HG02610 (cell line): ENCODE measurements around the gene CA6.
"Not testable (repeated sequence)": the region's sequence is repeated elsewhere in the genome, so short reads cannot be mapped to it uniquely, and the experiment has no call there.

Experiments used
- ATAC-seq: cut with Tn5 transposase; IDR thresholded peaks from one replicate; pipeline ENCODE4 v1.9.1; 2021; ENCODE audit warnings: mild to moderate bottlenecking, moderate library complexity; ENCODE audit not compliant: unreplicated experiment

The CA6 gene

DNA sequence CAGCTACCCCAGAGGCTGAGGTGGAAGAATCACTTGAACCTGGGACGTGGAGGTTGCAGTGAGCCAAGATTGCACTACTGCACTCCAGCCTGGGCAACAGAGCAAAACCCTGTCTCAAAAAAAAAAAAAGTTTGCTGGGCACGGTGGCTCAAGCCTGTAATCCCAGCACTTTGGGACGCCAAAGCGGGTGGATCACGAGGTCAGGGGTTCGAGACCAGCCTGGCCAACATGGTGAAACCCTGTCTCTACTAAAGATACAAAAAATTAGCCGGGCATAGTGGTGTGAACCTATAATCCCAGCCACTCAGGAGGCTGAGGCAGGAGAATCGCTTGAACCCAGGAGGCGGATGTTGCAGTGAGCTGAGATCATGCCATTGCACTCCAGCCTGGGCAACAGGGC is 23.2 kb downstream of the CA6 start:
- ATAC-seq: not testable (repeated sequence)

DNA sequence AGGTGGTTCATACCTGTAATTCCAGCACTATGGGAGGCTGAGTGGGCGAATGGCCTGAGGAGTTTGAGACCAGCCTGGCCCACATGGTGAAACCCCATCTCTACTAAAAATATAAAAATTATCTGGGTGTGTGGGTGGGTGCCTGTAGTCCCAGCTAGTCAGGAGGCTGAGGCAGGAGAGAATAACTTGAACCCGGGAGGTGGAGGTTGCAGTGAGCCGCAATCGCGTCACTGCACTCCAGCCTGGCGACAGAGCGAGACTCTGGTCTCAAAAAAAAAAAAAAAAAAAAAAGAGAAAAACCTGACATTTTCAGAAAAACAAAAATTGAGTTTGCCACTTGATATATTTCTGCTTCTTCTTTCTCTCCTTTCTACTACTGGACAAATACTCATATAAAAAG is 24.3 kb downstream of the CA6 start:
- ATAC-seq: no peak

DNA sequence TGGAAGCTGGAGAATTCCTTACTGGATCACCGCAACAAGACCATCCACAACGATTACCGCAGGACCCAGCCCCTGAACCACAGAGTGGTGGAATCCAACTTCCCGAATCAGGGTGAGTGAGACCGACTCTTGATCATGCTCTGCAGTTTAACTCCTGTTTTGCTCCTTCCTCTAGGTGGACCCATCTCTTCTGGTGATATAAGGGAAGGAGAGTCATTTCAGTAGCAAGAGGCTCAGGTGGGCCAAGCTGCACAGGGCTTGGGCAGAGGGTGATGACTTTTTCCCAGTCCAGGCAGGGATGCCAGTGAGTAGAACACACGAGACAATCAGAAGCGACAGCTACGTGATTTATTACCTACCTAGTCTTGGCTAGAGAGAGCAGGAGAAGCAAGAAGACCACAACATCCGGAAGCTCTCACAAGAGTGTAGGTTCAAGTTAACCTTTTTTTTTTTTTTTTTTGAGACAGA is 25.2 kb downstream of the CA6 start:
- ATAC-seq: no peak

DNA sequence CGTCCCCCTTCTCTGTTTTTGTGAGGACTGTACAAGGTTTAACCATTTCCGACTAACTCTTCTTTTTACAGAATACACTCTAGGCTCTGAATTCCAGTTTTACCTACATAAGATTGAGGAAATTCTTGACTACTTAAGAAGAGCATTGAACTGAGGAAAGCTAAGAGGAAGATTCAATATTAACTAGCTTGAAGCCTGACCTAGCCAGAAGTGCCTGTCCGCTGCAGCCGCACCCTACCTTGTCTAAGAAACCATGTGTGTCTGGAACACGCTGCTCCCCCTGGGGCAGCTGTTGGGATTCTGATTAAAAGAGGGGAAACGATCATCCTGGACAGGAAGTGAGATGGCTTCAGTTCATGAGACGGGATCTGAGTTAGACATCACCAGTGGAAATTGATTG is 28.9 kb downstream of the CA6 start:
- no peak for ATAC-seq

- ATAC-seq: no peak
Measured at GRCh38 chr1:8976338-8976737, 30.7 kb downstream of the CA6 start.

GRCh38 chr1:8976896-8977450 is 31.3 kb downstream of the CA6 start:
- no peak for ATAC-seq

- no peak for ATAC-seq
Measured at GRCh38 chr1:8980656-8981055, 35.0 kb downstream of the CA6 start.

DNA sequence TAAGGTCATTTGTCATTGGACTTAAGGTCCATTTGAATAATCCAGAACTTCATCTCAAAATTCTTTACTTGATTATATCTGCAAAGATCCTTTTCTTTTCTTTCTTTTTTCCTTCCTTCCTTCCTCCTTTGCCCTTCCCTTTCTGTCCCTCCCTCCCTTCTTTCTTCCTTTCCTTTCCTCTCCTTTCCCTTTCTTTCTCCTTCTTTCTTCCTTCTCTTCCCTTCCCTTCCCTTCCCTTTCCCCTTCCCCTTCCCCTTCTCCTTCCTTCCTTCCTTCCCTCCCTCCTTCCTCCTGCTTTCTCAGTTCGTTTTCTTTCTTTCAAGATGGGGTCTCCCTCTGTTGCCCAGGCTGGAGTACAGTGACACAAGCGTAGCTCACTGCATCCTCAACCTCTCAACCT is 35.5 kb downstream of the CA6 start:
- ATAC-seq: no peak

GRCh38 chr1:8984203-8984602 is 38.5 kb downstream of the CA6 start:
- ATAC-seq: no peak

DNA sequence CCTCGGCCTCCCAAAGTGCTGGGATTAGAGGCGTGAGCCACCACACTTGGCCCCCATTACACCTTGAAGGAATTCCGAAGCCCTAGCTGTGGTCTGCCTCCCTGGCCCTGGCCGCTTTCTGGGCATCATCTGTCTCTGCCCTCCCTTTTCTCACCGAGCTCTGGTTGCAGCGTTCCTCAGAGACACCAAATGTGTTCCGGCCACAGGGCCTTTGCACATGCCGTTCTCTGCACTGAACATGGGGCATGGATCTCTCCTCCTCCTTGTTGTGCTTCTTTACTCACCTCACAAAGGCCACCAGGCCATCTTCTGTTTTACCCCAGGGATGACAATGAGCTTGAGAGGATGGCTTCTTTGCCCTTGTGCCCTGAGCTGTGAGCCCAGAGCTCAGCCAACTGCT is 39.3 kb downstream of the CA6 start:
- no peak for ATAC-seq

DNA sequence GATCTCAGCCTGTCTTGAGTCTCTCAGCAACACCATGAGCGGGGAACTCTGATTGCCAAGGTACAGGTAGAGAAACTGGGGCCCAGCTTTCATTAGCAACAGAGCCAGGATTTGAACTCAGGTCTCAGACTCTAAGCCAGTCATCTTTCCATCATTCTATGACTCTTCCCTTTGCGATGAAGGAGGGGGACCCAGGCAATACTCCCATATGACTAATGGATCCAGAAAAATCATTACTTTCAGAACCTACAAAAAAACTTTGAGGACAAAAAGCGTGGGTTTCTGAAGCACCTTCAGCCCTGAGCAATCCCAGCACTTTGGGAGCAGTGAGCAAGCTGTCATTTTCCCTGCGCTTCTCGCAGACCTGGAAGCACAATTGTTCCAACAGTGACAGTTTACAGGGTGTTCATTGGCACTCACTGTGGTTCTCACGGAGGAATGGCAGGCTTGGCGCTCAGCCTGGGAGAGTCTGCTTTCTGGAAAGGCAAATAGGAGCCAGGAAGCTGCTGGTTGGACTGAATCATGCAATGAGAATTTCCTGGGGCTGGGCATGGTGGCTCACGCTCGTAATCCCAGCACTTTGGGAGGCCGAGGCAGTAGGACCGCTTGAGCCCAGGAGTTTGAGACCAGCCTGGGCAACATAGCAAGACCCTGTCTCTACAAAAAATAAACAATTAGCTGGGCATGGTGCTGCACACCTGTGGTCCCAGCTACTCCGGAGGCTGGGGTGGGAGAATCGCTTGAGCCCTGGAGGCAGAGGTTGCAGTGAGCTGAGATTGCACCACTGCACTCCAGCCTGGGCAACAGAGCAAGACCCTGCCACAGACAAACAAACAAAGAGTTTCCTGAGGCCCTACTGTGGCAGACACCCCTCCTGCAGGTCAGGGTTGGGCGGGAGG is 40.5 kb downstream of the CA6 start:
- no peak for ATAC-seq

- ATAC-seq: no peak
Measured at GRCh38 chr1:8986814-8987190, 41.1 kb downstream of the CA6 start.

GRCh38 chr1:8987881-8988617 is 42.4 kb downstream of the CA6 start:
- peak; percentile 41 for ATAC-seq

DNA sequence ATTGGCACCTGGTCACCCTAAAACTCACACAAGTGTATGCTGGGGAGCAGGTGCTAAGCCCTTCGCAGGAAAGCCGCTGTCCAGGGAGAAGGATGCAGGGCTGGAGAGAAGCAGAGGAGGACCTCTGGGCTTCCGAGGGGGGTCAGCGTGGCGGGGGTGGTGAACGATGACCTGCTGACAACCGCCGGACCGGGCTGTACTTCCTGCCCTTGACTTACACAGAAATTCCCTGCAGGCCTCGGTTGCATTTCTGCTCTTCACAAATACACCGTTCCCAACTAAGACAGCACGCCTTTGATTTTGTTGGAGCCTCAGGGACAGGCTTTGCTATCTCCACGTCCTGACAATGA is 42.9 kb downstream of the CA6 start:
- no peak for ATAC-seq

GRCh38 chr1:8989061-8989460 is 43.4 kb downstream of the CA6 start:
- no peak for ATAC-seq

GRCh38 chr1:8989821-8990220 is 44.2 kb downstream of the CA6 start:
- no peak for ATAC-seq

DNA sequence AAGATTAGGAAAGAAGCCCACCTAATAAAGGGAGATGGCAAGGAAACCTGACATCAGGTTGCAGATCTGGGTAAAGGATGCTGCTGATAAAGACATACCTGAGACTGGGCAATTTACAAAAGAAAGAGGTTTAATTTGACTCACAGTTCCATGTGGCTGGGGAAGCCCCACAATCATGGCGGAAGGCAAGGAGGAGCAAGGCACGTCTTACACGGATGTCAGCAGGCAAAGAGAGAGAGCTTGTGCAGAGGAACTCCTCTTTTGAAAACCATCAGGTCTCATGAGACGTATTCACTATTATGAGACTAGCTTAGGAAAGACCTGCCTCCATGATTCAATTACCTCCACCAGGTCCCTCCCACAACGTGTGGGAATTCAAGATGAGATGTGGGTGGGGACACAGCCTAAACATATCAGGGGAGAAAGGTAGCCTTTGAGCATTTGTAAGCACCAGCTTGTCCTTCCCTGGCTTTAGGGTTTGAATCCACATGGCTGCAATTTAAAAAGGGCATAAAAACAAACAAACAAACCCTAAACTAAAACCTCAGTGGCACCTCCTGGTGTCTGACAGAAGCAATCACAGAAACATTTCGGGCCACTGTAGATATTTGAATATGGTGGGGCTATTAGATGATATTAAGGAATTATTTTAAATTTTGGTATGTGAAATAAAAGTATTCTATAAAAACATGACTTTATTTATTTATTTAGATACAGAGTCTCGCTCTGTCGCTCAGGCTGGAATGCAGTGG is 47.4 kb downstream of the CA6 start:
- no peak for ATAC-seq

GRCh38 chr1:8993962-8994675 is 48.5 kb downstream of the CA6 start:
- not testable (repeated sequence) for ATAC-seq

DNA sequence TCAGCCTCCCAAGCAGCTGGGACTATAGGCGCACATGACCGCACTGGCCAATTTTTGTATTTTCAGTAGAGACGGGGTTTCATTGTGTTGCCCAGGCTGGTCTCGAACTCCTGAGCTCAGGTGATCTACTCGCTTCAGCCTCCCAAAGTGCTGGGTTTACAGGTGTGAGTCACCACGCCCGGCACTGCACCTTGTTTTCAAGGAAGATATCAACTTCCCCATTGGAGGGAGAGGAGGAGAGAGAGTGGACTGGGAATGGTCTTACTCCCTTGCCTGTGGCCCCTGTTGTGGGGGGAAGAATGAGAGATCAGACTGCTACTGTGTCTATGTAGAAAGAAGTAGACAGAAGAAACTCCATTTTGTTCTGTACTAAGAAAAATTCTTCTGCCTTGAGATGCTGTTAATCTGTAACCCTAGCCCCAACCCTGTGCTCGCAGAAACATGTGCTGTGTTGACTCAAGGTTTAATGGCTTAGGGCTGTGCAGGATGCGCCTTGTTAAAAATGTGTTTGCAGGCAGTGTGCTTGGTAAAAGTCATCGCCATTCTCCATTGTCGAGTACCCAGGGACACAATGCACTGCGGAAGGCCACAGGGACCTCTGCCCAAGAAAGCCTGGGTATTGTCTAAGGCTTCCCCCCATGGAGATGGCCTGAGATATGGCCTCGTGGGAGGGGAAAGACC is 56.0 kb downstream of the CA6 start:
- ATAC-seq: not testable (repeated sequence)

DNA sequence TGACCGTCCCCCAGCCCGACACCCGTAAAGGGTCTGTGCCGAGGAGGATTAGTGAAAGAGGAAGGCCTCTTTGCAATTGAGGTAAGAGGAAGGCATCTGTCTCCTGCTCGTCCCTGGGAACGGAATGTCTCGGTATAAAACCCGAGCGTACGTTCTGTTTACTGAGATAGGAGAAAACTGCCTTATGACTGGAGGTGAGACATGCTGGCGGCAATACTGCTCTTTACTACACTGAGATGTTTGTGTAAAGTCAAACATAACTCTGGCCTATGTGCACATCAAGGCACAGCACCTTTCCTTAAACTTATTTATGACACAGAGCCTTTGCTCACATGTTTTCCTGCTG is 56.5 kb downstream of the CA6 start:
- ATAC-seq: not testable (repeated sequence)
